Measurements from ENCODE around the gene LCN1. TPM values are rescaled to one million over a fixed set of nuclear protein-coding genes. Genes with fewer than 3 reads are reported as not detected.

The LCN1 gene
- total RNA-seq, 5 donors from 2014 or later (not counting 1 experiment from before 2014, with no cell fraction given) = not detected

GRCh38 chr9:135514342-135515082, 6.7 kb upstream of the LCN1 start:
- Histone ChIP-seq H3K36me3 (ENCODE audit: control insufficient read depth in 2 of 2, extremely low read depth in 1 of 2, insufficient read depth in 1 of 2, low read length in 1 of 2) (no peaks in the 10 kb centered on the region), H3K4me1 (ENCODE audit: control insufficient read depth in 1 of 2, extremely low read depth in 1 of 2, insufficient read depth in 2 of 2, low read length in 2 of 2) (no peaks in the 10 kb centered on the region), H3K27ac (ENCODE audit: low read length) (no peak overlapping the region), H3K27me3 (replicated peaks in 1 of 2; ENCODE audit: control insufficient read depth in 2 of 2, extremely low read depth in 1 of 2, insufficient read depth in 2 of 2, low read length in 1 of 2) (peaks cover 0 to 12% of the 10 kb centered on the region in 2 experiments), H3K4me3 (ENCODE audit: control insufficient read depth in 1 of 2, extremely low read depth in 1 of 2, low read length in 1 of 2) (no peak overlapping the region), H3K9me3 (no peaks in the 10 kb centered on the region)
- Mint-ChIP-seq H3K4me1 (peaks cover 0 to 4% (median 0%) of the 10 kb centered on the region in 3 donors), H3K4me3 (no peak overlapping the region), H3K27ac (no peak overlapping the region), H3K9me3 (peaks cover under 1 to 2% (median 1%) of the 10 kb centered on the region in 3 donors), H3K36me3 (peaks cover under 1% of the 10 kb centered on the region), H3K27me3 (peaks cover 4 to 5% of the 10 kb centered on the region in 2 donors)
- ATAC-seq (replicated peaks in 1 of 4) (no peak), DNase-seq (peak in 1 of 35 experiments; percentile 13)
- POLR2A ChIA-PET = no interaction called here
- CTCF ChIA-PET = no interaction called here
- whole genome bisulfite sequencing (ENCODE audit: insufficient coverage) = 63% methylated on average over 6 of the region's 17 CpGs

DNA sequence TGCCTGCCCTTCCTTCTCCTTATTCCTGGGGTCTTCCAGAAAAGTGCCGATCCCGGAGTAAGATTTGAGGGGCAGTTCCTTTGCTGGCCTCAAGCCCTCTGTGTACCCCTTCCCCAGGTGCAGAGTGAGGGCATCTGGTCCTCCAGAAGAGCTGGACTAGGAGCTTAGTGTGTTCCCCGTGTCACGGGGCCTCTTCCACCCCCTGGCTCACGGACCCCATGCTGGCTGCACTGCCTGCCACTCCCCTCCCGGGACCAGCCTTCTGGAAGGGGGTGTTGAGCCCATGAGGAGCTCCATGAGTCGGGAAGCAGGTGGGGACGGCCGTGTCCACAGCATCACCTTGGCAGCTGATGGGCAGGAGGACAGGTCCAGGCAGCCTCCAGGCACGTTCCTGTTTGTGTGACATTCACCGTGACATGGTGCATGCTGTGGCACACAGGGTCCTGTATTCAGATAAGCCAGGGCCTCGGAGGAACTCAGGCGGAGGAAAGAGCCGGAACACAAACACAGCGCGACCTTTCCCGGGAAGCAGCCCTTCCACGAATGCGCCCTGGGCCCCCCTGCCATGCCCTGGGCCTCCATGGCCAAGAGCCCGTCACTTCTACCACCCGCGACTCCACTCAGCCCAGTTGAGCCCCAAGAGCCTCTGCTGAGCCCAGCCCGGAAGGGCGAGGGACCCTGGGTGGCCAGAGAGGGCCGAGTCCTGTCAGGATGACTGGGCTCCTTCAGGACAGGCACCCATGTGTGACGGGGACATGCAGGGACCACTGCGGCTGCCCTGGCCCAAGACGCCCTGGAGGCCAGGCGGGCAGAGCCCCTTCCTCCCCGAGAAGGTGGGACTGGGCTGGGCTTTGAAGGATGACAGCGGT, 5.9 kb upstream of the LCN1 start:
- DNase-seq (peak in 1 of 35 experiments; percentile 17), ATAC-seq (replicated peaks in 1 of 4) (no peak)
- H3K9me3 ChIP-seq = no peaks in the 10 kb centered on the region
- H3K4me3 ChIP-seq (ENCODE audit: control insufficient read depth in 1 of 2, extremely low read depth in 1 of 2, low read length in 1 of 2) = no peak overlapping the region
- CTCF ChIA-PET = no interaction called here
- no peaks in the 10 kb centered on the region for H3K4me1 ChIP-seq (ENCODE audit: control insufficient read depth in 1 of 2, extremely low read depth in 1 of 2, insufficient read depth in 2 of 2, low read length in 2 of 2)
- Mint-ChIP-seq H3K27me3 (peaks cover 4 to 6% of the 10 kb centered on the region in 2 donors), H3K27ac (no peak overlapping the region), H3K4me3 (no peak overlapping the region), H3K4me1 (peaks cover 0 to 4% (median 0%) of the 10 kb centered on the region in 3 donors), H3K9me3 (no peaks in the 10 kb centered on the region), H3K36me3 (no peaks in the 10 kb centered on the region)
- H3K27ac ChIP-seq (ENCODE audit: low read length) = no peak overlapping the region
- POLR2A ChIA-PET = no interaction called here
- peaks cover 0 to 12% of the 10 kb centered on the region in 2 experiments for H3K27me3 ChIP-seq (replicated peaks in 1 of 2; ENCODE audit: control insufficient read depth in 2 of 2, extremely low read depth in 1 of 2, insufficient read depth in 2 of 2, low read length in 1 of 2)
- no peaks in the 10 kb centered on the region for H3K36me3 ChIP-seq (ENCODE audit: control insufficient read depth in 2 of 2, extremely low read depth in 1 of 2, insufficient read depth in 1 of 2, low read length in 1 of 2)
- 85% methylated on average over 22 of the region's 31 CpGs for WGBS (ENCODE audit: insufficient coverage)

DNA sequence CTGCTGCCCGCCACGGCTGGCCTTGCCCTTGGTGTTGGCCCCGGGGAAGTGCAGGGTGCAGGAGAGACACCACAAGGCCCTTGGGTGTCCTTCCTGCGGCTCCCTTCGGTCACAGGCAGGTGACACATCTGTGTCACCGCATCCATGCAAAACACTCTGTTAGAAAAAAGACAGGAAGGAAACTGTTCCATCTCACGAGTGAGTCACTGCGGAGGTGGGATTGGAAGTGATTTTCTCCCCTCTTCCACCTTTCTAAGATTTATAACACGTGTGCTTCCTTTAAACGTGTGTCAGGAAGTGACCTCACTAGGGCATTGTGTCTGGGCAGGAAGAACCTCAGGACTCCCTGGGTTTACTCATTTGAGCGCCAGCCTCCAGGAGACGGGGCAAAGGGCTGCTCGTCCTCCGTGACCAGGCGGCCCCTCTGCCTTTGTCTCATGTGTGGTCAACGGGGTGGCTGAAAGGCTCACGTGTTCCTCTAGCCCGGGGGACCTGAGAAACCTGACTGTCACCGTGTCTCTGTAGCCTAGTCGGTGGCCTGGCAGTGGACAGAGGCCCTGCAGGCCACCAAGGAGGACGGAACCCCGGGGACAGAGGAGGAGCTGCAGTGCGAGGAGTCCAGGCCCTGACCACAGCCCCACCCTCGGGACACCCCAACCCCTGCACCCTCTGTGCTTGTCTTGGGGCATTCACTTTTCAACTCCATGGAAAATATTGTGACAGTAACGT, 4.9 kb upstream of the LCN1 start:
- Mint-ChIP-seq H3K4me1 (peaks cover 0 to 4% (median 0%) of the 10 kb centered on the region in 3 donors), H3K9me3 (no peaks in the 10 kb centered on the region), H3K27ac (no peak overlapping the region), H3K36me3 (no peaks in the 10 kb centered on the region), H3K27me3 (peaks cover 6 to 11% of the 10 kb centered on the region in 2 donors), H3K4me3 (no peak overlapping the region)
- no peaks in the 10 kb centered on the region for H3K4me1 ChIP-seq (ENCODE audit: control insufficient read depth in 1 of 2, extremely low read depth in 1 of 2, insufficient read depth in 2 of 2, low read length in 2 of 2)
- POLR2A ChIA-PET = no interaction called here
- DNase-seq (peak in 1 of 35 experiments; percentile 7), ATAC-seq (replicated peaks in 1 of 4) (no peak)
- H3K27ac ChIP-seq (ENCODE audit: low read length) = no peak overlapping the region
- CTCF ChIA-PET = no interaction called here
- WGBS (ENCODE audit: insufficient coverage) = 59% methylated on average over 17 of the region's 25 CpGs
- no peak overlapping the region for H3K4me3 ChIP-seq (ENCODE audit: control insufficient read depth in 1 of 2, extremely low read depth in 1 of 2, low read length in 1 of 2)
- peaks cover 0 to 13% of the 10 kb centered on the region in 2 experiments for H3K27me3 ChIP-seq (replicated peaks in 1 of 2; ENCODE audit: control insufficient read depth in 2 of 2, extremely low read depth in 1 of 2, insufficient read depth in 2 of 2, low read length in 1 of 2)
- no peaks in the 10 kb centered on the region for H3K36me3 ChIP-seq (ENCODE audit: control insufficient read depth in 2 of 2, extremely low read depth in 1 of 2, insufficient read depth in 1 of 2, low read length in 1 of 2)
- H3K9me3 ChIP-seq = no peaks in the 10 kb centered on the region

DNA sequence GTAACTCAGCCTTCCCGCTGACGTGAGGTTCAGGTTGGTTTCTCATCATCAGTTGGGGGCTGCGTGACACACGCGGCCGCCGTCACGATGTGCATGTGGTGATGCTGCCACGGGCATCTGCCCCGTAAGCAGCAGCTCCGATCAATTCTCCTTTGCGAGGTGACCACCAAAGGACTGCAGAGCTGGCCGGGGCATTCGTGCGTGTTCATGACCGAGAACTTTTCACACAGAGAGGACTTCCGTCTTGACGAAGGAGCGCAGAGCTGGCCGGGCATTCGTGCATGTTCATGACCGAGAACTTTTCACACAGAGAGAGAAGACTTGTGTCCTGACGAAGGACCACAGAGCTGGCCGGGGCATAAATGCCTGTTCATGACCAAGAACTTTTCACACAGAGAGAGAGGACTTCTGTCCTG, 3.8 kb upstream of the LCN1 start:
- ChIA-PET POLR2A (no interaction called here), CTCF (no interaction called here)
- H3K36me3 ChIP-seq (ENCODE audit: control insufficient read depth in 2 of 2, extremely low read depth in 1 of 2, insufficient read depth in 1 of 2, low read length in 1 of 2) = no peaks in the 10 kb centered on the region
- no peaks in the 10 kb centered on the region for H3K36me3 Mint-ChIP-seq
- H3K9me3 Mint-ChIP-seq = no peaks in the 10 kb centered on the region
- DNase-seq = peak in 2 of 35 experiments; percentile 0 to 11
- no peak overlapping the region for H3K27ac Mint-ChIP-seq
- no peaks in the 10 kb centered on the region for H3K4me1 ChIP-seq (ENCODE audit: control insufficient read depth in 1 of 2, extremely low read depth in 1 of 2, insufficient read depth in 2 of 2, low read length in 2 of 2)
- H3K4me3 ChIP-seq (ENCODE audit: control insufficient read depth in 1 of 2, extremely low read depth in 1 of 2, low read length in 1 of 2) = no peak overlapping the region
- no peaks in the 10 kb centered on the region for H3K9me3 ChIP-seq
- H3K4me3 Mint-ChIP-seq = no peak overlapping the region
- WGBS (ENCODE audit: insufficient coverage) = 91% methylated on average over 23 of the region's 24 CpGs
- ATAC-seq (replicated peaks in 1 of 4) = no peak
- no peak overlapping the region for H3K27ac ChIP-seq (ENCODE audit: low read length)
- H3K4me1 Mint-ChIP-seq = peaks cover 0 to 4% (median 0%) of the 10 kb centered on the region in 3 donors
- peaks cover 0 to 21% of the 10 kb centered on the region in 2 experiments for H3K27me3 ChIP-seq (replicated peaks in 1 of 2; ENCODE audit: control insufficient read depth in 2 of 2, extremely low read depth in 1 of 2, insufficient read depth in 2 of 2, low read length in 1 of 2)
- peaks cover 11% of the 10 kb centered on the region in 2 donors for H3K27me3 Mint-ChIP-seq

DNA sequence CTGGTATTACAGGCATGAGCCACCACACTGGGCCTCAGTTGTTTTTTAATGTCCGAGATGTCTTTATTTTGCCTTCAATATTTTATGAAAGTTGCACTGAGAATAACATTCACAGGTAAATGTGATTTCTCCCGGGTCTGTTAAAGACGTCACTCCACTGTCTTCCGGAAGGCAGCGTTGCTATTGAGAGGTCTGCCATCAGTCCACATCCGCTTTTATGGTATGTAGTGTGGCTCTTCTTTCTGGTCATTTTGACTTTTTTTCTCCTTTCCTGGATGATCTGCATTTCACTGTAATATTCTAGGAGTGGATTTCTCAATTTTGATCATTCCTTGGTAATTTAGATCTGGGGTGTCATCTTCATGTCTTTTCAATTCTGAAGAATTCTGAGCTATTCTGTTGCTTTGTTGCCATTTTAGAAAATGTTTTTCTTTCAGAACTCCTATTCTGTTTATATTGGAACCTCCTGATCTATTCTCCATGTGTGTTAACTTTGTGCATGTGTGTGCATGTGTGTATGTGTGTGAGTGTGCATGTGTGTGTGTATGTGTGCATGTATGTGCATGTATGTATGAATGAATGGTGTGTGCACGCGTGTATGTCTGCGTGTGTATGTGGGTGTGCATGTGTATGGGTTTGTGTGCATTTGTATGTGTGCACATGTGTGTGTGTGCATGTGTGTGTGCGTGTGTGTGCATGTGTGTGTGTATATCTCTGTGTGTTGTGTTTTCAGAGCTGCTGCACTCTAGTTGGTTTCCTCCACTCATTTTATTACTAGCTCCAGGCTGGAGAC, 1.9 kb upstream of the LCN1 start:
- peaks cover 11 to 16% of the 10 kb centered on the region in 2 donors for H3K27me3 Mint-ChIP-seq
- Histone ChIP-seq H3K9me3 (no peaks in the 10 kb centered on the region), H3K27ac (ENCODE audit: low read length) (no peak overlapping the region), H3K4me3 (ENCODE audit: control insufficient read depth in 1 of 2, extremely low read depth in 1 of 2, low read length in 1 of 2) (no peak overlapping the region), H3K27me3 (replicated peaks in 1 of 2; ENCODE audit: control insufficient read depth in 2 of 2, extremely low read depth in 1 of 2, insufficient read depth in 2 of 2, low read length in 1 of 2) (peaks cover 0 to 38% of the 10 kb centered on the region in 2 experiments), H3K36me3 (ENCODE audit: control insufficient read depth in 2 of 2, extremely low read depth in 1 of 2, insufficient read depth in 1 of 2, low read length in 1 of 2) (no peaks in the 10 kb centered on the region), H3K4me1 (ENCODE audit: control insufficient read depth in 1 of 2, extremely low read depth in 1 of 2, insufficient read depth in 2 of 2, low read length in 2 of 2) (no peaks in the 10 kb centered on the region)
- no peaks in the 10 kb centered on the region for H3K9me3 Mint-ChIP-seq
- ChIA-PET CTCF (no interaction called here), POLR2A (no interaction called here)
- peaks cover 0 to 4% (median 0%) of the 10 kb centered on the region in 3 donors for H3K4me1 Mint-ChIP-seq
- no peak for ATAC-seq (replicated peaks in 1 of 4)
- DNase-seq = no peak
- no peaks in the 10 kb centered on the region for H3K36me3 Mint-ChIP-seq
- no peak overlapping the region for H3K27ac Mint-ChIP-seq
- 89% methylated on average over 8 of the region's 10 CpGs for WGBS (ENCODE audit: insufficient coverage)
- no peak overlapping the region for H3K4me3 Mint-ChIP-seq
